DND-41 (cell line): ENCODE data around the gene FADS2.
A peak's percentile ranks its signal among the peaks of the same experiment; 100 is the strongest.

Experiments used
- ATAC-seq: fragments of 200-7000 bp; cut with Tn5 transposase; 3 replicates; pipeline ENCODE4 v1.9.1; 2021; ENCODE audit warnings: low read depth; ENCODE audit not compliant: insufficient read depth
- DNase-seq: peaks from one replicate; pipeline ENCODE4 v3.0.0-alpha.2; 2020
- H2AFZ ChIP-seq: 2 replicates; pipeline ENCODE4 v1.6.0; 2012; ENCODE audit warnings: low read depth, low read length
- H3K27ac ChIP-seq: 2 replicates; pipeline ENCODE4 v1.5.1; 2012; ENCODE audit warnings: low read length, inconsistent platforms
- H3K27me3 ChIP-seq: fragments of 200-600 bp; sonication (generic); 2 replicates; pipeline ENCODE4 v1.6.0; 2012; ENCODE audit warnings: low read length, mild to moderate bottlenecking, inconsistent platforms; ENCODE audit not compliant: insufficient read depth, poor library complexity
- H3K36me3 ChIP-seq: 2 replicates; pipeline ENCODE4 v1.5.1; 2012; ENCODE audit warnings: low read length, inconsistent platforms; ENCODE audit not compliant: insufficient read depth
- H3K4me1 ChIP-seq: 2 replicates; pipeline ENCODE4 v1.5.1; 2012; ENCODE audit warnings: mild to moderate bottlenecking, low read length; ENCODE audit not compliant: insufficient read depth
- H3K4me2 ChIP-seq: 2 replicates; pipeline ENCODE4 v1.6.0; 2012; ENCODE audit warnings: mild to moderate bottlenecking, moderate library complexity, low read length, inconsistent platforms; ENCODE audit not compliant: insufficient read depth
- H3K4me3 ChIP-seq, 2 experiments: fragments of 200-600 bp in 1 of 2; shearing (Covaris generic) in 1 of 2; 2 replicates each; pipeline ENCODE4 v1.5.1; 2012 to 2016; ENCODE audit warnings: inconsistent platforms in 2 of 2, low read length in 2 of 2, mild to moderate bottlenecking in 2 of 2, low read depth in 1 of 2, moderate library complexity in 1 of 2
- H3K79me2 ChIP-seq: 2 replicates; pipeline ENCODE4 v1.6.0; 2012; ENCODE audit warnings: low read length, inconsistent platforms; ENCODE audit not compliant: insufficient read depth
- H3K9ac ChIP-seq: 2 replicates; pipeline ENCODE4 v1.6.0; 2012; ENCODE audit warnings: low read depth, mild to moderate bottlenecking, inconsistent platforms, low read length, moderate library complexity
- H3K9me3 ChIP-seq: 2 replicates; pipeline ENCODE4 v1.5.1; 2012; ENCODE audit warnings: low read length, moderate library complexity, mild to moderate bottlenecking, inconsistent platforms; ENCODE audit not compliant: insufficient read depth, severe bottlenecking
- H4K20me1 ChIP-seq: 2 replicates; pipeline ENCODE4 v1.6.0; 2012; ENCODE audit warnings: low read length; ENCODE audit not compliant: insufficient read depth
- EZH2 ChIP-seq: IDR thresholded peaks from 3 replicates; pipeline ENCODE4 v1.6.1; 2012; ENCODE audit warnings: borderline replicate concordance, low read depth, mild to moderate bottlenecking, moderate library complexity, low read length, inconsistent platforms; ENCODE audit not compliant: severe bottlenecking
- TF ChIP-seq, protein P1 (sequence below): IDR thresholded peaks from 2 replicates; pipeline ENCODE4 v1.5.1; 2012; ENCODE audit warnings: borderline replicate concordance, low read length, moderate library complexity, mild to moderate bottlenecking; ENCODE audit not compliant: poor library complexity, severe bottlenecking; ENCODE audit errors: extremely low read depth

Gene FADS2

DNA sequence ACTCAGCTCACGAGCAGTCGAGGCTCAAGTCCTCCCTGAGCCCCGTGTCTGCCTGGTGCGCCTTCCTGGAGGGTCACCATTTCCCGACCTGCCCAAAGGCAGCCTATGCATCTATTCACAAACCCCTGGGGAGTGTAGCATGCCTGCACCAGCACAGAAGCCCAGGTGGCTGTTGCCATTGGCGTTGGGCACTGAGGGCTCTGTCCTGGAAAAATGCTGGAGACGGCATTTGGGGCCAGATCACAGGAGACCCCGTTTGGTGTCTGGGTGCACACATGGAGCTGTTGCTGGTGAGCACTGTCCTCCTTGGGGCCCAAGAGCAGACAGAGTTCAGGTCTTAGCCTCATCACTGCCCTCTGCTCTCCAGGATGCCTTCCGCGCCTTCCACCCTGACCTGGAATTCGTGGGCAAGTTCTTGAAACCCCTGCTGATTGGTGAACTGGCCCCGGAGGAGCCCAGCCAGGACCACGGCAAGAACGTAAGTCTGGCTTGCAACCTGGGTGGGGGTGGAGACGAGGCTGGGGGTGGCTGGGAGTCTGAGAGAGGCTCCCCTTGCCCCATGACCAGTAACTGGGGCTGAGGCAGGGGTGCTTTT is 9.4 kb downstream of the FADS2 start:
- ATAC-seq (no peak), DNase-seq (no peak)
- peaks cover 80% of the 10 kb centered on the region for H3K36me3 ChIP-seq
- H3K27me3 ChIP-seq, result no peaks in the 10 kb centered on the region
- no peak overlapping the region for H2AFZ ChIP-seq
- peak overlapping the region; percentile 50; the same call in 1 of the 2 replicates for H3K27ac ChIP-seq
- TF ChIP-seq, protein P1, sequence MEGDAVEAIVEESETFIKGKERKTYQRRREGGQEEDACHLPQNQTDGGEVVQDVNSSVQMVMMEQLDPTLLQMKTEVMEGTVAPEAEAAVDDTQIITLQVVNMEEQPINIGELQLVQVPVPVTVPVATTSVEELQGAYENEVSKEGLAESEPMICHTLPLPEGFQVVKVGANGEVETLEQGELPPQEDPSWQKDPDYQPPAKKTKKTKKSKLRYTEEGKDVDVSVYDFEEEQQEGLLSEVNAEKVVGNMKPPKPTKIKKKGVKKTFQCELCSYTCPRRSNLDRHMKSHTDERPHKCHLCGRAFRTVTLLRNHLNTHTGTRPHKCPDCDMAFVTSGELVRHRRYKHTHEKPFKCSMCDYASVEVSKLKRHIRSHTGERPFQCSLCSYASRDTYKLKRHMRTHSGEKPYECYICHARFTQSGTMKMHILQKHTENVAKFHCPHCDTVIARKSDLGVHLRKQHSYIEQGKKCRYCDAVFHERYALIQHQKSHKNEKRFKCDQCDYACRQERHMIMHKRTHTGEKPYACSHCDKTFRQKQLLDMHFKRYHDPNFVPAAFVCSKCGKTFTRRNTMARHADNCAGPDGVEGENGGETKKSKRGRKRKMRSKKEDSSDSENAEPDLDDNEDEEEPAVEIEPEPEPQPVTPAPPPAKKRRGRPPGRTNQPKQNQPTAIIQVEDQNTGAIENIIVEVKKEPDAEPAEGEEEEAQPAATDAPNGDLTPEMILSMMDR, result no peak
- no peak for TF ChIP-seq EZH2
- peaks cover 39% of the 10 kb centered on the region for H3K4me1 ChIP-seq
- H3K9ac ChIP-seq, result no peak overlapping the region
- no peaks in the 10 kb centered on the region for H3K9me3 ChIP-seq
- H3K79me2 ChIP-seq, result peaks cover 85% of the 10 kb centered on the region
- H3K4me3 ChIP-seq, result no peak overlapping the region
- H4K20me1 ChIP-seq, result peaks cover 47% of the 10 kb centered on the region
- no peak overlapping the region for H3K4me2 ChIP-seq

DNA sequence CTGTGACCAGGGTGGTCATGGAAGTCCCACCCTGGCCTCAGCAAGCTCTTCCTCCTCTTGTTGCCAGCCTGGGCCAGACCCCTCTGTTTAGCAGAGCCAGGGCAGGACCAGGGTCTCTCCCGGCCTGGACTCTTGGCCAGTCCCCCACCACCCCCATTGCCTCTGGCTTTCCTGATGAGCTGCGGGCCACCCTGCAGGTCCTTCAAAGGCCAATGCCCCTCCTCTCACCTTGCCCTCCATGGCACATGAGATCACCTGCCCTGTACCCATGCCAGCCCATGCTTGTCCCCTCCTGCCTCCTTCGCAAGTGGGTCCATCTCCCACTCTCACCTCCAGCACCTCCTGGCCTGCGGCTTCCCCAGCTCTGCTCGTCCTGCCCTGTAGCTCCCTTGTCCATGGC is 10.4 kb downstream of the FADS2 start:
- no peak for TF ChIP-seq EZH2
- TF ChIP-seq, protein P1, result no peak
- Histone ChIP-seq H4K20me1 (peaks cover 51% of the 10 kb centered on the region), H3K9ac (no peak overlapping the region), H3K79me2 (peaks cover 79% of the 10 kb centered on the region), H3K4me2 (no peak overlapping the region), H3K4me1 (peaks cover 29% of the 10 kb centered on the region), H2AFZ (no peak overlapping the region), H3K27ac (no peak overlapping the region; the same call in 1 of the 2 replicates), H3K27me3 (no peaks in the 10 kb centered on the region), H3K9me3 (no peaks in the 10 kb centered on the region), H3K4me3 (no peak overlapping the region), H3K36me3 (peaks cover 81% of the 10 kb centered on the region)
- DNase-seq (no peak), ATAC-seq (no peak)

DNA sequence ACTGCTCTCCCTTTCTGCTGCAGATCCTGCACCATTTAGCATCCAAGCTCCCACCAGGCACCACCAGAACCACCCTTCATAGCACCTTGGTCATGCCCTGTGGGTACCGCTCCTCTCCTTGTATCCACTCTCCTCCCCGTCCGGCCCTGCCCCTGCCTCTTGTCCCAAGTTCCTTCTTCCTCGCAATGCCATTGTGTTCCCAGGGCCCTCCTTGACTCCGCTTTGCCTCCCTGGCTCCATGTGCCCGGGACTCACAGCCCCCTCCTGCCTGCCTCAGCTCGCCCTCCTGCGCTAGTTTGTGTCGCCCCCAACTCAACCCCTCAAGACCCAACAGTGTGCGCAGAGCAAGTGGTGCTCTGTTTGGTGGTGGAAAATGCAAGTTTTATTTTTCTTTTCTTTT is 10.8 kb downstream of the FADS2 start:
- H3K9ac ChIP-seq, result no peak overlapping the region
- no peak overlapping the region; the same call in 1 of the 2 replicates for H3K27ac ChIP-seq
- H3K4me2 ChIP-seq, result no peak overlapping the region
- TF ChIP-seq, protein P1, result no peak
- no peak for TF ChIP-seq EZH2
- H3K4me3 ChIP-seq, result no peak overlapping the region
- no peaks in the 10 kb centered on the region for H3K27me3 ChIP-seq
- peaks cover 24% of the 10 kb centered on the region for H3K4me1 ChIP-seq
- no peak for DNase-seq
- H2AFZ ChIP-seq, result no peak overlapping the region
- no peaks in the 10 kb centered on the region for H3K9me3 ChIP-seq
- H4K20me1 ChIP-seq, result peaks cover 51% of the 10 kb centered on the region
- no peak for ATAC-seq
- peaks cover 81% of the 10 kb centered on the region for H3K36me3 ChIP-seq
- peaks cover 75% of the 10 kb centered on the region for H3K79me2 ChIP-seq
